Measurements from ENCODE around the gene NCMAP. TPM values are rescaled to one million over a fixed set of nuclear protein-coding genes. Genes with fewer than 3 reads are reported as not detected.

Gene NCMAP
- polyA plus RNA-seq, 1 donor (not counting 4 experiments of a cell fraction or from before 2014, with no cell fraction given) = 0.05 TPM

GRCh38 chr1:24525606-24526005, 30.3 kb upstream of the NCMAP start:
- H3K4me2 ChIP-seq (ENCODE audit: control insufficient read depth, extremely low read depth, insufficient read depth, low read depth, low read length) = no peak overlapping the region
- H3K27me3 ChIP-seq (ENCODE audit: control insufficient read depth, extremely low read depth, insufficient read depth, low read length) = no peaks in the 10 kb centered on the region
- no peak overlapping the region for H3K9ac ChIP-seq (ENCODE audit: control insufficient read depth, extremely low read depth, insufficient read depth, low read length)
- no peaks in the 10 kb centered on the region for H3K79me2 ChIP-seq (ENCODE audit: control insufficient read depth, insufficient read depth, low read length)
- no peaks in the 10 kb centered on the region for H4K20me1 ChIP-seq (ENCODE audit: control insufficient read depth, extremely low read depth, insufficient read depth, low read length)
- H3K36me3 ChIP-seq (ENCODE audit: control insufficient read depth in 2 of 2, extremely low read depth in 1 of 2, insufficient read depth in 2 of 2, low read length in 2 of 2) = peaks cover 0 to 4% of the 10 kb centered on the region in 2 experiments
- H3K4me3 ChIP-seq (ENCODE audit: control insufficient read depth in 2 of 3, extremely low read depth in 1 of 3, insufficient read depth in 2 of 3, low read depth in 1 of 3, low read length in 3 of 3) = no peak overlapping the region
- TF ChIP-seq CTCF (optimal IDR thresholded peaks at IDR 0.05 in 1 of 3, IDR thresholded peaks at IDR 0.05 in 1 of 3, conservative IDR thresholded peaks at IDR 0.05 in 1 of 3; ENCODE audit: extremely low read depth in 1 of 3, insufficient read depth in 2 of 3, low read length in 3 of 3) (no peak), EZH2 (IDR thresholded peaks at IDR 0.05; ENCODE audit: low read length) (no peak)
- H3K4me1 ChIP-seq (ENCODE audit: control insufficient read depth, extremely low read depth, insufficient read depth, low read length) = no peaks in the 10 kb centered on the region
- no peak for FAIRE-seq
- H2AFZ ChIP-seq (ENCODE audit: control insufficient read depth, low read length) = no peak overlapping the region
- no peaks in the 10 kb centered on the region for H3K9me1 ChIP-seq (ENCODE audit: control insufficient read depth, extremely low read depth, insufficient read depth, low read length)
- dilution Hi-C loops (cut with MboI; ENCODE audit: extremely low pct_ligation_motif_present, low sequenced_read_pairs) = no loop called here
- H3K27ac ChIP-seq (ENCODE audit: control insufficient read depth, insufficient read depth, low read length) = no peak overlapping the region
- no peak for DNase-seq (ENCODE audit: low read depth, low spot score)
- H3K9me3 ChIP-seq (ENCODE audit: control insufficient read depth, low read depth, low read length) = no peaks in the 10 kb centered on the region

- Histone ChIP-seq H3K27me3 (ENCODE audit: control insufficient read depth, extremely low read depth, insufficient read depth, low read length) (no peaks in the 10 kb centered on the region), H3K4me1 (ENCODE audit: control insufficient read depth, extremely low read depth, insufficient read depth, low read length) (no peaks in the 10 kb centered on the region), H3K79me2 (ENCODE audit: control insufficient read depth, insufficient read depth, low read length) (no peaks in the 10 kb centered on the region), H3K9me1 (ENCODE audit: control insufficient read depth, extremely low read depth, insufficient read depth, low read length) (no peaks in the 10 kb centered on the region), H3K36me3 (ENCODE audit: control insufficient read depth in 2 of 2, extremely low read depth in 1 of 2, insufficient read depth in 2 of 2, low read length in 2 of 2) (peaks cover 0 to 4% of the 10 kb centered on the region in 2 experiments), H3K9me3 (ENCODE audit: control insufficient read depth, low read depth, low read length) (no peaks in the 10 kb centered on the region), H3K4me3 (ENCODE audit: control insufficient read depth in 2 of 3, extremely low read depth in 1 of 3, insufficient read depth in 2 of 3, low read depth in 1 of 3, low read length in 3 of 3) (no peak overlapping the region), H3K4me2 (ENCODE audit: control insufficient read depth, extremely low read depth, insufficient read depth, low read depth, low read length) (no peak overlapping the region), H3K9ac (ENCODE audit: control insufficient read depth, extremely low read depth, insufficient read depth, low read length) (no peak overlapping the region), H2AFZ (ENCODE audit: control insufficient read depth, low read length) (no peak overlapping the region), H3K27ac (ENCODE audit: control insufficient read depth, insufficient read depth, low read length) (no peak overlapping the region), H4K20me1 (ENCODE audit: control insufficient read depth, extremely low read depth, insufficient read depth, low read length) (no peaks in the 10 kb centered on the region)
- no peak for FAIRE-seq
- TF ChIP-seq CTCF (optimal IDR thresholded peaks at IDR 0.05 in 1 of 3, IDR thresholded peaks at IDR 0.05 in 1 of 3, conservative IDR thresholded peaks at IDR 0.05 in 1 of 3; ENCODE audit: extremely low read depth in 1 of 3, insufficient read depth in 2 of 3, low read length in 3 of 3) = no peak
- TF ChIP-seq EZH2 (IDR thresholded peaks at IDR 0.05; ENCODE audit: low read length) = no peak
- dilution Hi-C loops (cut with MboI; ENCODE audit: extremely low pct_ligation_motif_present, low sequenced_read_pairs) = no loop called here
- DNase-seq (ENCODE audit: low read depth, low spot score) = no peak
Observed at GRCh38 chr1:24526045-24526444, 29.8 kb upstream of the NCMAP start.

Measured in keratinocyte (primary cell).